PFSK-1 (cell line): ENCODE data around the gene TMEM255B.

ENCODE experiments used
- POLR2AphosphoS5 ChIP-seq: IDR thresholded peaks from 2 replicates; pipeline ENCODE4 v1.6.1; 2012; ENCODE audit warnings: low read depth, mild to moderate bottlenecking, control low read depth, low read length, moderate library complexity
- REST ChIP-seq, 2 experiments: IDR thresholded peaks; 2 replicates each; pipeline versions ENCODE4 v1.6.1 to v1.8.0; 2011 to 2012; ENCODE audit warnings: low read depth in 2 of 2, low read length in 2 of 2, control low read depth in 1 of 2, inconsistent platforms in 1 of 2, mild to moderate bottlenecking in 1 of 2, moderate library complexity in 1 of 2; ENCODE audit not compliant: insufficient read depth in 1 of 2
- TAF1 ChIP-seq: IDR thresholded peaks from 2 replicates; pipeline ENCODE4 v1.6.1; 2012; ENCODE audit warnings: low read length, control low read depth, borderline replicate concordance; ENCODE audit not compliant: insufficient read depth

- TF ChIP-seq TAF1, result no peak
- no peak for TF ChIP-seq POLR2AphosphoS5
- no peak for TF ChIP-seq REST (IDR thresholded peaks at IDR 0.05; ENCODE audit: insufficient read depth in 1 of 2, low read depth in 2 of 2, low read length in 2 of 2)
Observed at GRCh38 chr13:113825841-113826240, 66.8 kb downstream of the TMEM255B start.
